KMS-11 (cell line): ENCODE results near the gene SLC24A2.
"Not testable (repeated sequence)": the region's sequence is repeated elsewhere in the genome, so short reads cannot be mapped to it uniquely, and the experiment has no call there.

Source experiments
- H2AFZ ChIP-seq: fragments of 200-600 bp; sonication (generic); 2 replicates; pipeline ENCODE4 v1.6.1; 2016; ENCODE audit warnings: antibody characterized with exemption, mixed run types, low read depth
- H3K27ac ChIP-seq: fragments of 200-600 bp; sonication (generic); 2 replicates; pipeline ENCODE4 v1.6.1; 2016; ENCODE audit warnings: mild to moderate bottlenecking, mixed run types
- H3K27me3 ChIP-seq: fragments of 200-600 bp; sonication (generic); 2 replicates; pipeline ENCODE4 v1.6.1; 2017; ENCODE audit warnings: mild to moderate bottlenecking, low read depth, mixed run types, moderate library complexity; ENCODE audit not compliant: insufficient read depth
- H3K36me3 ChIP-seq: fragments of 200-600 bp; sonication (generic); 2 replicates; pipeline ENCODE4 v1.6.1; 2017; ENCODE audit warnings: mild to moderate bottlenecking, mixed run types; ENCODE audit not compliant: insufficient read depth
- H3K4me1 ChIP-seq: fragments of 200-600 bp; sonication (generic); 2 replicates; pipeline ENCODE4 v1.6.1; 2016; ENCODE audit warnings: mild to moderate bottlenecking, low read depth, mixed run types; ENCODE audit not compliant: poor library complexity, severe bottlenecking
- H3K4me2 ChIP-seq: fragments of 200-600 bp; sonication (generic); 2 replicates; pipeline ENCODE4 v1.7.0; 2016; ENCODE audit warnings: mild to moderate bottlenecking, mixed run types
- H3K4me3 ChIP-seq: fragments of 200-600 bp; sonication (generic); IDR thresholded peaks from 2 replicates; pipeline ENCODE4 v1.6.1; 2017; ENCODE audit warnings: low read depth, low read length, mixed read lengths; ENCODE audit not compliant: insufficient read depth
- H3K79me2 ChIP-seq: fragments of 200-600 bp; sonication (generic); 2 replicates; pipeline ENCODE4 v1.6.1; 2016; ENCODE audit warnings: low read depth, mixed run types; ENCODE audit not compliant: insufficient read depth
- H3K9ac ChIP-seq: fragments of 200-600 bp; sonication (generic); 2 replicates; pipeline ENCODE4 v1.6.1; 2016; ENCODE audit warnings: mild to moderate bottlenecking, mixed run types
- H4K20me1 ChIP-seq: fragments of 200-600 bp; sonication (generic); 2 replicates; pipeline ENCODE4 v1.6.1; 2016; ENCODE audit warnings: mild to moderate bottlenecking, mixed run types; ENCODE audit not compliant: insufficient read depth
- TF ChIP-seq, protein P1 (sequence below): fragments of 200-600 bp; sonication (generic); conservative IDR thresholded peaks from 2 replicates; pipeline ENCODE4 v1.6.1; 2017; ENCODE audit warnings: low read depth, mild to moderate bottlenecking, antibody characterized with exemption, low read length, moderate library complexity, mixed read lengths

The SLC24A2 gene

GRCh38 chr9:19788614-19789271 lies at the start of gene SLC24A2:
SLC24A2 (minus strand) TSS chr9:19789037.
- H2AFZ ChIP-seq: no peak within 1 kb of the TSS
- no peaks in the 10 kb centered on the region for H3K27me3 ChIP-seq

GRCh38 chr9:19833331-19833730 lies 44.5 kb upstream of the SLC24A2 start:
- H3K9ac ChIP-seq, H3K36me3 ChIP-seq, H3K4me1 ChIP-seq, H4K20me1 ChIP-seq, H2AFZ ChIP-seq, H3K27me3 ChIP-seq, H3K27ac ChIP-seq, H3K79me2 ChIP-seq, H3K4me2 ChIP-seq, H3K4me3 ChIP-seq: not testable (repeated sequence)

More at GRCh38 chr9:19788614-19789271, at the start of gene SLC24A2:
- Histone ChIP-seq H3K4me3 (no peak within 1 kb of the TSS), H3K4me2 (no peak within 1 kb of the TSS), H4K20me1 (no peaks in the 10 kb centered on the region), H3K4me1 (no peaks in the 10 kb centered on the region), H3K9ac (no peak within 1 kb of the TSS), H3K27ac (no peak within 1 kb of the TSS), H3K36me3 (no peaks in the 10 kb centered on the region), H3K79me2 (no peaks in the 10 kb centered on the region)
- TF ChIP-seq, protein P1, sequence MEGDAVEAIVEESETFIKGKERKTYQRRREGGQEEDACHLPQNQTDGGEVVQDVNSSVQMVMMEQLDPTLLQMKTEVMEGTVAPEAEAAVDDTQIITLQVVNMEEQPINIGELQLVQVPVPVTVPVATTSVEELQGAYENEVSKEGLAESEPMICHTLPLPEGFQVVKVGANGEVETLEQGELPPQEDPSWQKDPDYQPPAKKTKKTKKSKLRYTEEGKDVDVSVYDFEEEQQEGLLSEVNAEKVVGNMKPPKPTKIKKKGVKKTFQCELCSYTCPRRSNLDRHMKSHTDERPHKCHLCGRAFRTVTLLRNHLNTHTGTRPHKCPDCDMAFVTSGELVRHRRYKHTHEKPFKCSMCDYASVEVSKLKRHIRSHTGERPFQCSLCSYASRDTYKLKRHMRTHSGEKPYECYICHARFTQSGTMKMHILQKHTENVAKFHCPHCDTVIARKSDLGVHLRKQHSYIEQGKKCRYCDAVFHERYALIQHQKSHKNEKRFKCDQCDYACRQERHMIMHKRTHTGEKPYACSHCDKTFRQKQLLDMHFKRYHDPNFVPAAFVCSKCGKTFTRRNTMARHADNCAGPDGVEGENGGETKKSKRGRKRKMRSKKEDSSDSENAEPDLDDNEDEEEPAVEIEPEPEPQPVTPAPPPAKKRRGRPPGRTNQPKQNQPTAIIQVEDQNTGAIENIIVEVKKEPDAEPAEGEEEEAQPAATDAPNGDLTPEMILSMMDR: no peak

GRCh38 chr9:19830796-19831195 lies 42.0 kb upstream of the SLC24A2 start:
- H2AFZ ChIP-seq: no peak overlapping the region
- H3K9ac ChIP-seq: no peak overlapping the region
- no peaks in the 10 kb centered on the region for H3K36me3 ChIP-seq
- no peaks in the 10 kb centered on the region for H4K20me1 ChIP-seq
- H3K4me2 ChIP-seq: no peak overlapping the region
- no peaks in the 10 kb centered on the region for H3K79me2 ChIP-seq
- H3K4me3 ChIP-seq: no peak overlapping the region
- no peaks in the 10 kb centered on the region for H3K27me3 ChIP-seq
- TF ChIP-seq, protein P1: no peak
- H3K27ac ChIP-seq: no peak overlapping the region
- H3K4me1 ChIP-seq: no peaks in the 10 kb centered on the region

- no peak overlapping the region for H2AFZ ChIP-seq
Measured at GRCh38 chr9:19828576-19829109, 39.8 kb upstream of the SLC24A2 start.

More at GRCh38 chr9:19828576-19829109, 39.8 kb upstream of the SLC24A2 start:
- H3K4me1 ChIP-seq: no peaks in the 10 kb centered on the region
- H3K27ac ChIP-seq: no peak overlapping the region
- H4K20me1 ChIP-seq: no peaks in the 10 kb centered on the region
- H3K27me3 ChIP-seq: no peaks in the 10 kb centered on the region
- no peak overlapping the region for H3K4me3 ChIP-seq
- H3K79me2 ChIP-seq: no peaks in the 10 kb centered on the region
- TF ChIP-seq, protein P1: no peak
- H3K4me2 ChIP-seq: no peak overlapping the region
- H3K9ac ChIP-seq: no peak overlapping the region
- no peaks in the 10 kb centered on the region for H3K36me3 ChIP-seq
